Upper lobe of left lung (tissue), 6 donors: ENCODE results near the gene C3orf20. TPM values are rescaled to one million over a fixed set of nuclear protein-coding genes. Genes with fewer than 3 reads are reported as not detected.

Experiments
- ATAC-seq, 2 donors: fragments of 200-7000 bp; cut with Tn5 transposase; one replicate each; pipeline ENCODE4 v1.9.1; 2022; ENCODE audit warnings: mild to moderate bottlenecking in 2 of 2, moderate library complexity in 2 of 2; ENCODE audit not compliant: low FRiP score in 2 of 2
- DNase-seq, 2 donors: peaks; one replicate each; pipeline ENCODE4 v3.0.0-alpha.2; 2019 to 2020
- H3K27ac ChIP-seq, 4 donors: fragments of 200-600 bp; sonication (generic); one replicate each; pipeline ENCODE4 v1.5.1; 2016 to 2019
- H3K27me3 ChIP-seq, 4 donors: fragments of 200-600 bp; sonication (generic); one replicate each; pipeline ENCODE4 v1.5.1; 2017 to 2019
- H3K36me3 ChIP-seq, 4 donors: fragments of 200-600 bp; sonication (generic); one replicate each; pipeline ENCODE4 v1.5.1; 2016 to 2019
- H3K4me1 ChIP-seq, 4 donors: fragments of 200-600 bp; sonication (generic); one replicate each; pipeline ENCODE4 v1.5.1; 2018 to 2019
- H3K4me3 ChIP-seq, 4 donors: fragments of 200-600 bp; sonication (generic); one replicate each; pipeline ENCODE4 v1.5.1; 2017 to 2019; ENCODE audit warnings: mild to moderate bottlenecking in 2 of 4, moderate library complexity in 1 of 4
- H3K9me3 ChIP-seq, 4 donors: fragments of 200-600 bp; sonication (generic); one replicate each; pipeline ENCODE4 v1.5.1; 2018 to 2019
- EP300 ChIP-seq, 4 donors: sonication (generic); formaldehyde crosslinking; IDR thresholded peaks; one replicate each; pipeline ENCODE4 v1.5.1; 2017; ENCODE audit warnings: antibody characterized with exemption in 4 of 4, control low read depth in 2 of 4
- POLR2A ChIP-seq, 4 donors: fragments of 450-650 bp; IDR thresholded peaks; one replicate each; pipeline ENCODE4 v1.5.1; 2016 to 2017; ENCODE audit warnings: antibody characterized with exemption in 4 of 4, mild to moderate bottlenecking in 2 of 4
- POLR2AphosphoS5 ChIP-seq, 2 donors: sonication (generic); formaldehyde crosslinking; IDR thresholded peaks; one replicate each; pipeline ENCODE4 v1.5.1; 2017; ENCODE audit warnings: antibody characterized with exemption in 2 of 2
- WGBS, 2 donors: methylation state at CpG; one replicate each; pipeline ENCODE4 v1.1.5; 2017 to 2018; 5-methylcytosine and 5-hydroxymethylcytosine counted together
- total RNA-seq, 6 donors: library from RNA; depleted of rRNA in 4 of 6; stranded (reverse); fragments of >200 nt in 4 of 6; gene quantifications; one replicate each; pipeline versions ENCODE4 v1.1.0 to v1.2.1, GENCODE V29; 2016 to 2021
- TF ChIP-seq, protein P1 (sequence below), 6 experiments: fragments of 450-650 bp in 4 of 6; fragments of 200-600 bp in 2 of 6; sonication (generic) in 2 of 6; IDR thresholded peaks; one replicate each; pipeline ENCODE4 v1.5.1; 2016 to 2019; ENCODE audit warnings: antibody characterized with exemption in 6 of 6
- donor health status: DM: no; HTN: no; CAD: no; lungs with moderate emphysema.
- donor health status: DM: no; HTN: yes; CAD: no; lungs with severe emphysema.

Gene C3orf20
- total RNA-seq, 6 donors from 2014 or later: 0.09 to 0.11 (median 0.10) TPM; not detected in 3

DNA sequence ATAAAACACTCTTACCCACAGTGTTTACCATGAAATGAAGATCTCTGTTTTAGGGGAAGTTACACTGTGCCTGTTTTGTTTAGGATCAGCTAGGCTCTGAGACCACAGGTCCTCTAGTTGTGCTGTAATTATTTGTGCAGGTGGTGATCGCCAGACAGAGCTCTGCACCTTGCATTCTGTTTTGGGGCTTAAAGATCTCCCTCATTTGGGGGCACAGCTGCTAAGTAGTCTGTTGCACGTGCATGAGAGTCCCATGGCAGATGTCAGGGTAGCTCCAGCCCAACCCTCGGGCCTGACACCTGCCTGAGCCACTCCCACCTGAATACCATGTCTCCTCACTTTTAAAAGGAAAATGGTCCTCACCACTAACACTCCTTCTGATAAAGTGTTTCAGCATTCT is 12.4 kb downstream of the C3orf20 start:
- Histone ChIP-seq H3K4me1 (no peaks in the 10 kb centered on the region), H3K4me3 (no peak overlapping the region), H3K27me3 (no peaks in the 10 kb centered on the region), H3K36me3 (no peaks in the 10 kb centered on the region), H3K9me3 (no peaks in the 10 kb centered on the region), H3K27ac (no peak overlapping the region)
- no peak for ATAC-seq
- DNase-seq: no peak
- TF ChIP-seq EP300 (IDR thresholded peaks at IDR 0.05) (no peak), POLR2AphosphoS5 (IDR thresholded peaks at IDR 0.05) (no peak), POLR2A (IDR thresholded peaks at IDR 0.05) (no peak)
- TF ChIP-seq, protein P1, sequence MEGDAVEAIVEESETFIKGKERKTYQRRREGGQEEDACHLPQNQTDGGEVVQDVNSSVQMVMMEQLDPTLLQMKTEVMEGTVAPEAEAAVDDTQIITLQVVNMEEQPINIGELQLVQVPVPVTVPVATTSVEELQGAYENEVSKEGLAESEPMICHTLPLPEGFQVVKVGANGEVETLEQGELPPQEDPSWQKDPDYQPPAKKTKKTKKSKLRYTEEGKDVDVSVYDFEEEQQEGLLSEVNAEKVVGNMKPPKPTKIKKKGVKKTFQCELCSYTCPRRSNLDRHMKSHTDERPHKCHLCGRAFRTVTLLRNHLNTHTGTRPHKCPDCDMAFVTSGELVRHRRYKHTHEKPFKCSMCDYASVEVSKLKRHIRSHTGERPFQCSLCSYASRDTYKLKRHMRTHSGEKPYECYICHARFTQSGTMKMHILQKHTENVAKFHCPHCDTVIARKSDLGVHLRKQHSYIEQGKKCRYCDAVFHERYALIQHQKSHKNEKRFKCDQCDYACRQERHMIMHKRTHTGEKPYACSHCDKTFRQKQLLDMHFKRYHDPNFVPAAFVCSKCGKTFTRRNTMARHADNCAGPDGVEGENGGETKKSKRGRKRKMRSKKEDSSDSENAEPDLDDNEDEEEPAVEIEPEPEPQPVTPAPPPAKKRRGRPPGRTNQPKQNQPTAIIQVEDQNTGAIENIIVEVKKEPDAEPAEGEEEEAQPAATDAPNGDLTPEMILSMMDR (IDR thresholded peaks at IDR 0.05): no peak
- 71 to 79% methylated on average over 3 of the region's 3 CpGs for WGBS, 2 donors

DNA sequence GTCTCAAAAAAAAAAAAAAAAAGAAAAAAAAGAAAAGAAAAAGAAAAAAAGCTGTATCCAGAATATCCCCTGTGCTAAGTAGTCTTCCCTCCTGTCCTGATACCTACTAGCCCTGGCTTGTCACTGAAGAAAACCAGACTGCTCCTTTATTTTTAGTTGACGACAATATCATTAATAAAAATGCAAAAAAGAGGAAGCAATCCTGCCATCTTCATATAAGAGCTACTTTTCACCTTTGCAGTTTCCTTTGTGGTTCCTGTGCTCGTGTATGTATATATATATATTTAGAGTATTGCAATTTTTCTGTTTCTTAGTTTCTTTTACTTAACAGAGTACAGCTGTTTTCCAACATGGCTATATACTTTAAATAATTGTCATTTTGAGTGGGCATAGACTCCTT is 13.6 kb downstream of the C3orf20 start:
- DNase-seq (no peak), ATAC-seq (no peak)
- no peaks in the 10 kb centered on the region for H3K27me3 ChIP-seq
- H3K36me3 ChIP-seq: no peaks in the 10 kb centered on the region
- no peak overlapping the region for H3K27ac ChIP-seq
- TF ChIP-seq POLR2AphosphoS5 (IDR thresholded peaks at IDR 0.05) (no peak), EP300 (IDR thresholded peaks at IDR 0.05) (no peak), POLR2A (IDR thresholded peaks at IDR 0.05) (no peak)
- TF ChIP-seq, protein P1 (IDR thresholded peaks at IDR 0.05): no peak
- H3K9me3 ChIP-seq: no peaks in the 10 kb centered on the region
- H3K4me1 ChIP-seq: no peaks in the 10 kb centered on the region
- WGBS, 2 donors: 59 to 64% methylated on average over 2 of the region's 2 CpGs
- no peak overlapping the region for H3K4me3 ChIP-seq

DNA sequence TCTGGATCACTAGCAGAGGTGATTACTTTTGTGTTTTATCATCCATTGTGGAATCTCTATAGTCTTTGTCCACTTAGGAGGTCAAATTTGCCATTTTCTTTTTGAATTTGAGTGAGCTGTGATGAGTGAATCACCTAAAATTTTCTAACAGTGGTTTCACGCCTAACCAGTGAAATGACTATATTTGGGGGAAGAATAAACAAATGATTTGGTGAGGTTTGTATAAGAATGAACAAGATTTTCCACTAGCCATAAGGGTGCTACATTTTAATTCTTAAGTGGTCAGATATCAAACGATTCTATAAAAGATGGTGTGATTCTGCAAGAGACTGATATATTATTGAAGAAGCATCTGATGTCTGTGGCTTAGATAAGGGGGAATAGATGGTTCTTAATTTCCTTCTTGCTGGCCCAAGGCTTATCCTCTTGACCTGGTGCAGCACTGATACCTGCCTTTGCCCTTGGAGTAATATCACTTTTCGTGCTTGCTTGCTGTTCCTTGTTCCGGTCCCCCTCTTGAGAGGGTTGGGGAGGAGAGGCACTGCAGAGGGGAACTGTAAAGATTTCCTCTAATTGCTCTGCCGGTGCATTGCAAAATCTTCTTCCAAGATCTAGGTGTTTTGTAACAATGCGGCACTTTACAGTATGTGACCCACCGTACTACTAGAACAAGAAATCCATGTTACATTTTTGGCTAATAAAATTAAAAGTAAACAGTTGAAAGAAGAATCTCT is 14.5 kb downstream of the C3orf20 start:
- ATAC-seq (no peak), DNase-seq (no peak)
- TF ChIP-seq POLR2AphosphoS5 (IDR thresholded peaks at IDR 0.05) (no peak), POLR2A (IDR thresholded peaks at IDR 0.05) (no peak), EP300 (IDR thresholded peaks at IDR 0.05) (no peak)
- TF ChIP-seq, protein P1 (IDR thresholded peaks at IDR 0.05): no peak
- H3K4me3 ChIP-seq: no peak overlapping the region
- H3K27ac ChIP-seq: no peak overlapping the region
- H3K27me3 ChIP-seq: no peaks in the 10 kb centered on the region
- H3K36me3 ChIP-seq: no peaks in the 10 kb centered on the region
- no peaks in the 10 kb centered on the region for H3K4me1 ChIP-seq
- H3K9me3 ChIP-seq: no peaks in the 10 kb centered on the region
- WGBS, 2 donors: 47 to 52% methylated on average over 7 of the region's 7 CpGs

DNA sequence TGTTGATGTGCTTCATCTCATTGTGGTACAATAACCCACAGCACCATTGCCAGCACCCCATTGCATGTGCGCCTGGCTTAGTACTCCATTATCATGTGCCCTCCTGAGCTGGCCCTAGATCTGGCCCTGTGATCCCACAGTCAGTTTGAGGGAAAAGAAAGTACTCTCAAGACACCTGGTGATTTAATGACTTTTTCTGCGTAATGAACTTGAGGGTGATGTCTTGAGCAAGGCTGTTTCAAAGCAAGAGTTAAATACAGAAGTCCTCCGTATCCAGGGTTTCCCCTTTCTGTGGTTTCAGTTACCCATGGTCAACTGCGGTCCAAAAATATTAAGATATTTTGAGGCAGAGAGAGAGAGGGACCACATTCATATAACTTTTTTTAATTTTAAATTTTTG is 16.3 kb downstream of the C3orf20 start:
- DNase-seq (no peak), ATAC-seq (no peak)
- 70 to 82% methylated on average over 4 of the region's 4 CpGs for WGBS, 2 donors
- H3K9me3 ChIP-seq: no peaks in the 10 kb centered on the region
- H3K36me3 ChIP-seq: no peaks in the 10 kb centered on the region
- no peaks in the 10 kb centered on the region for H3K4me1 ChIP-seq
- TF ChIP-seq, protein P1 (IDR thresholded peaks at IDR 0.05): no peak
- TF ChIP-seq EP300 (IDR thresholded peaks at IDR 0.05) (no peak), POLR2AphosphoS5 (IDR thresholded peaks at IDR 0.05) (no peak), POLR2A (IDR thresholded peaks at IDR 0.05) (no peak)
- H3K4me3 ChIP-seq: no peak overlapping the region
- H3K27ac ChIP-seq: no peak overlapping the region
- H3K27me3 ChIP-seq: no peaks in the 10 kb centered on the region

DNA sequence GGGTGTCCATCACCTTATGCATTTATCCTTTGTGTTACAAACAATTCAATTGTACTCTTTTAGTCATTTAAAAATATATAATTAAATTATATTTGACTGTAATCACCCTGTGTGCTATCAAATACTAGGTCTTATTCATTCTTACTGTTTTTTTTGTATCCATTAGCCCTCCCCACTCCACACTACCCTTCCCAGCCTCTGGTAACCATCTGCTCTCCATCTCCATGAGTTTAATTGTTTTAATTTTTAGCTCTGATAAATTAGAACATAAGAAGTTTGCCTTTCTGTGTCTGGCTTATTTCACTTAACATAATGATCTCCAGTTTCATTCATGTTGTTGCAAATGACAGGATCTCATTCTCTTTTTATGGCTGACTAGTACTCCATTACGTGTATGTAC is 16.8 kb downstream of the C3orf20 start:
- Histone ChIP-seq H3K36me3 (no peaks in the 10 kb centered on the region), H3K27ac (no peak overlapping the region), H3K9me3 (no peaks in the 10 kb centered on the region), H3K4me3 (no peak overlapping the region), H3K4me1 (no peaks in the 10 kb centered on the region), H3K27me3 (no peaks in the 10 kb centered on the region)
- no peak for TF ChIP-seq POLR2AphosphoS5 (IDR thresholded peaks at IDR 0.05)
- no peak for TF ChIP-seq POLR2A (IDR thresholded peaks at IDR 0.05)
- TF ChIP-seq EP300 (IDR thresholded peaks at IDR 0.05): no peak
- TF ChIP-seq, protein P1 (IDR thresholded peaks at IDR 0.05): no peak
- no peak for ATAC-seq
- WGBS, 2 donors: 94 to 100% methylated on average over 1 of the region's 1 CpG
- DNase-seq: no peak
